ENCODE data around the gene TLR8.

Gene TLR8

GRCh38 chrX:12966151-12966550 is 59.7 kb downstream of the TLR8 start:
- no peak for DNase-seq (ENCODE audit: low spot score)

GRCh38 chrX:12967711-12968465 is 61.5 kb downstream of the TLR8 start:
- DNase-seq (ENCODE audit: low spot score) = no peak

- DNase-seq (ENCODE audit: low spot score) = peak; percentile 70
Observed at GRCh38 chrX:12970691-12971202, 64.3 kb downstream of the TLR8 start.

GRCh38 chrX:12971282-12972003 is 65.0 kb downstream of the TLR8 start:
- DNase-seq (ENCODE audit: low spot score) = peak; percentile 56

GRCh38 chrX:12972243-12972642 is 65.8 kb downstream of the TLR8 start:
- peak; percentile 16 for DNase-seq (ENCODE audit: low spot score)
